Measurements from ENCODE around the gene SMARCB1. TPM values are rescaled to one million over a fixed set of nuclear protein-coding genes. Genes with fewer than 3 reads are reported as not detected.

The SMARCB1 gene
- polyA plus RNA-seq, 1 donor (not counting 4 experiments of a cell fraction or from before 2014, with no cell fraction given), result 95.2 TPM

DNA sequence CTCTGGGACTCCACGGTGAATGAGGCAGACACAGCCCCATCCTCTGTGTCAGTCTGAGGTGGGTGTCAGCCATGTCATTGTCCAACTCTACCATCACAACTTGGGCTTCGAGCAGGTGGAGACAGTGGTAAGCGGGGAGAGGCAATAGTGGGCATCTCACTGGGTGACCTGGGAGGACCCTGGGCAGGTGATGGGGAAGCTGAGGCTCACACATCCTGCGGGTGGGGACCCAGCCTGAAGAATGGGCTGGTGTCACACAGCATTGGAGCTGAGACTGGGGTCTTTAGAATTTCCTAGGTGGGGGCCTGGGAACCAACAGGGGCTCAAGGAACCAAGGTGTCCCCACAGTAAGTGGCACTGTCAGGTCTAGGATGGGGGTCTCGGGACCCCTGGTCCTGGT is 7.0 kb upstream of the SMARCB1 start:
- Histone ChIP-seq H3K9me1 (ENCODE audit: control insufficient read depth, extremely low read depth, insufficient read depth, low read length) (no peaks in the 10 kb centered on the region), H3K4me2 (ENCODE audit: control insufficient read depth, extremely low read depth, insufficient read depth, low read depth, low read length) (no peak overlapping the region), H3K9me3 (ENCODE audit: control insufficient read depth, low read depth, low read length) (no peaks in the 10 kb centered on the region), H3K9ac (ENCODE audit: control insufficient read depth, extremely low read depth, insufficient read depth, low read length) (no peak overlapping the region), H3K4me1 (ENCODE audit: control insufficient read depth, extremely low read depth, insufficient read depth, low read length) (peaks cover 15% of the 10 kb centered on the region), H3K27ac (ENCODE audit: control insufficient read depth, insufficient read depth, low read length) (no peak overlapping the region), H4K20me1 (ENCODE audit: control insufficient read depth, extremely low read depth, insufficient read depth, low read length) (no peaks in the 10 kb centered on the region), H3K79me2 (ENCODE audit: control insufficient read depth, insufficient read depth, low read length) (no peaks in the 10 kb centered on the region), H3K36me3 (ENCODE audit: control insufficient read depth in 2 of 2, extremely low read depth in 1 of 2, insufficient read depth in 2 of 2, low read length in 2 of 2) (no peaks in the 10 kb centered on the region), H3K27me3 (ENCODE audit: control insufficient read depth, extremely low read depth, insufficient read depth, low read length) (no peaks in the 10 kb centered on the region), H2AFZ (ENCODE audit: control insufficient read depth, low read length) (no peak overlapping the region), H3K4me3 (ENCODE audit: control insufficient read depth in 2 of 3, extremely low read depth in 1 of 3, insufficient read depth in 2 of 3, low read depth in 1 of 3, low read length in 3 of 3) (no peak overlapping the region)
- no peak for DNase-seq (ENCODE audit: low read depth, low spot score)
- dilution Hi-C loops (cut with MboI; ENCODE audit: extremely low pct_ligation_motif_present, low sequenced_read_pairs), result no loop called here
- FAIRE-seq, result no peak
- TF ChIP-seq EZH2 (IDR thresholded peaks at IDR 0.05; ENCODE audit: low read length), result no peak
- TF ChIP-seq, protein P1, sequence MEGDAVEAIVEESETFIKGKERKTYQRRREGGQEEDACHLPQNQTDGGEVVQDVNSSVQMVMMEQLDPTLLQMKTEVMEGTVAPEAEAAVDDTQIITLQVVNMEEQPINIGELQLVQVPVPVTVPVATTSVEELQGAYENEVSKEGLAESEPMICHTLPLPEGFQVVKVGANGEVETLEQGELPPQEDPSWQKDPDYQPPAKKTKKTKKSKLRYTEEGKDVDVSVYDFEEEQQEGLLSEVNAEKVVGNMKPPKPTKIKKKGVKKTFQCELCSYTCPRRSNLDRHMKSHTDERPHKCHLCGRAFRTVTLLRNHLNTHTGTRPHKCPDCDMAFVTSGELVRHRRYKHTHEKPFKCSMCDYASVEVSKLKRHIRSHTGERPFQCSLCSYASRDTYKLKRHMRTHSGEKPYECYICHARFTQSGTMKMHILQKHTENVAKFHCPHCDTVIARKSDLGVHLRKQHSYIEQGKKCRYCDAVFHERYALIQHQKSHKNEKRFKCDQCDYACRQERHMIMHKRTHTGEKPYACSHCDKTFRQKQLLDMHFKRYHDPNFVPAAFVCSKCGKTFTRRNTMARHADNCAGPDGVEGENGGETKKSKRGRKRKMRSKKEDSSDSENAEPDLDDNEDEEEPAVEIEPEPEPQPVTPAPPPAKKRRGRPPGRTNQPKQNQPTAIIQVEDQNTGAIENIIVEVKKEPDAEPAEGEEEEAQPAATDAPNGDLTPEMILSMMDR (optimal IDR thresholded peaks at IDR 0.05 in 1 of 3, IDR thresholded peaks at IDR 0.05 in 1 of 3, conservative IDR thresholded peaks at IDR 0.05 in 1 of 3; ENCODE audit: extremely low read depth in 1 of 3, insufficient read depth in 2 of 3, low read length in 3 of 3), result no peak

DNA sequence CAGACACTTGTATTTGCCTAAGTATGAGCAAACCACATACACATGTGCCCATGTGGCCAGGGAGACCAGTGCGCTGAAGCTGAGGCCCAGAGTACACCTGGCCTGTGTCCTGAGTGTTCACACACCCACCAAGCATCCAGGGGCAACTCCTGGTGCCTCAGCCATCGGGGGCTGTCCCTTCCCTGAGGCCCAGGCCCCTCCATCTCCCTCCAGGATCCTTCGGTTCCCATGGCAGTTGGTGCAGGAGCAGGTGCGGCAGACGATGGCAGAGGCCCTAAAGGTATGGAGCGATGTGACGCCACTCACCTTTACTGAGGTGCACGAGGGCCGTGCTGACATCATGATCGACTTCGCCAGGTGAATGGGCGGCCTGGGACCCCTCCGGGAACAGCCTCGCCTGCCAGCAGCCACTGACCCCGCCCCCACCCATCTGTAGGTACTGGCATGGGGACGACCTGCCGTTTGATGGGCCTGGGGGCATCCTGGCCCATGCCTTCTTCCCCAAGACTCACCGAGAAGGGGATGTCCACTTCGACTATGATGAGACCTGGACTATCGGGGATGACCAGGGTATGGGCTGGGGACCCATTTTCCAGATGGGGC is 6.5 kb upstream of the SMARCB1 start:
- no peaks in the 10 kb centered on the region for H3K9me3 ChIP-seq (ENCODE audit: control insufficient read depth, low read depth, low read length)
- FAIRE-seq, result no peak
- TF ChIP-seq EZH2 (IDR thresholded peaks at IDR 0.05; ENCODE audit: low read length), result no peak
- TF ChIP-seq, protein P1 (optimal IDR thresholded peaks at IDR 0.05 in 1 of 3, IDR thresholded peaks at IDR 0.05 in 1 of 3, conservative IDR thresholded peaks at IDR 0.05 in 1 of 3; ENCODE audit: extremely low read depth in 1 of 3, insufficient read depth in 2 of 3, low read length in 3 of 3), result no peak
- no peaks in the 10 kb centered on the region for H3K27me3 ChIP-seq (ENCODE audit: control insufficient read depth, extremely low read depth, insufficient read depth, low read length)
- no peak overlapping the region for H3K9ac ChIP-seq (ENCODE audit: control insufficient read depth, extremely low read depth, insufficient read depth, low read length)
- no peak overlapping the region for H3K4me2 ChIP-seq (ENCODE audit: control insufficient read depth, extremely low read depth, insufficient read depth, low read depth, low read length)
- H3K27ac ChIP-seq (ENCODE audit: control insufficient read depth, insufficient read depth, low read length), result no peak overlapping the region
- no peaks in the 10 kb centered on the region for H4K20me1 ChIP-seq (ENCODE audit: control insufficient read depth, extremely low read depth, insufficient read depth, low read length)
- dilution Hi-C loops (cut with MboI; ENCODE audit: extremely low pct_ligation_motif_present, low sequenced_read_pairs), result no loop called here
- H3K9me1 ChIP-seq (ENCODE audit: control insufficient read depth, extremely low read depth, insufficient read depth, low read length), result no peaks in the 10 kb centered on the region
- H3K4me3 ChIP-seq (ENCODE audit: control insufficient read depth in 2 of 3, extremely low read depth in 1 of 3, insufficient read depth in 2 of 3, low read depth in 1 of 3, low read length in 3 of 3), result no peak overlapping the region
- no peak overlapping the region for H2AFZ ChIP-seq (ENCODE audit: control insufficient read depth, low read length)
- H3K79me2 ChIP-seq (ENCODE audit: control insufficient read depth, insufficient read depth, low read length), result no peaks in the 10 kb centered on the region
- H3K36me3 ChIP-seq (ENCODE audit: control insufficient read depth in 2 of 2, extremely low read depth in 1 of 2, insufficient read depth in 2 of 2, low read length in 2 of 2), result no peaks in the 10 kb centered on the region
- DNase-seq (ENCODE audit: low read depth, low spot score), result no peak
- H3K4me1 ChIP-seq (ENCODE audit: control insufficient read depth, extremely low read depth, insufficient read depth, low read length), result peaks cover 15% of the 10 kb centered on the region

Data from keratinocyte (primary cell).